T-helper 2 cell treated with Interferon-gamma antibody and Interleukin-4, amounts not matched to agents 100 ng/mL and 5 ng/mL, for 36 hours (primary cell): ENCODE measurements around the gene AXIN1. TPM values are rescaled to one million over a fixed set of nuclear protein-coding genes. Genes with fewer than 3 reads are reported as not detected.

ENCODE experiments used
- intact Hi-C: fragments of 100-400 bp; cut with micrococcal nuclease; formaldehyde crosslinking; loops from one replicate; pipeline ENCODE4 v1.15.1; 2023
- total RNA-seq: library from RNA; stranded (reverse); gene quantifications from 2 replicates; pipeline ENCODE4 v1.2.3, GENCODE V29; 2022

AXIN1 gene
- total RNA-seq, 1 donor from 2014 or later, result 31.1 TPM

GRCh38 chr16:370979-371514 is 18.5 kb upstream of the AXIN1 start:
- intact Hi-C loops, result loop anchor here (1.0 kb wide), 1 partner anchor 19 kb away; the partner anchor contains the start of gene AXIN1

DNA sequence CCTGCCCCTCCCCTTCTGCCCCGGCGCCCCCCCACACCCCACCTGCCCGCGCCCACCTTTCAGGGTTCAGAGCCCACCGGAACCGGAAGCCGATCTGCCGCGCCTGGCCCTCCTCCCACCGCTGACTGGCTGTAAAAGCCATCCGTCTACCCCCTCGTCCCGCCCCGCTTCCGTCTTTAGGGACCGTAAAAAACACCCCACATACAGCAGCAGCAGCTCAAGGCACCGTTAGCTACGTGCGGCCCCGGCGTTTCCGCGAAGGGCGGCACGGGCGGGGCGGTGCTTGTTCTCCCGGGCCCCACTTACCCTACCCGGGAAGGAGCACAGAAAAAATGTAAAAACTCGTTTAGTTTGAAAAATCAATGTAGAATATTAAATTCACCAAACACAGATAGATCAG is 17.9 kb upstream of the AXIN1 start, which contains the start of gene MRPL28:
MRPL28 (minus strand) TSS at position 96 of the 400 bp plus-strand sequence. CDS start 320 bp downstream, outside the sequence.
- intact Hi-C loops, result loop anchor here (1.0 kb wide), 1 partner anchor 18 kb away; the partner anchor contains the start of gene AXIN1

- intact Hi-C loops, result loop anchor here (1.0 kb wide), 1 partner anchor 18 kb away; the partner anchor contains the start of gene AXIN1
These were observed 17.4 kb upstream of the AXIN1 start for GRCh38 chr16:369866-370436.

GRCh38 chr16:369275-369865 is 16.8 kb upstream of the AXIN1 start:
- intact Hi-C loops, result no loop called here

- intact Hi-C loops, result no loop called here
These were observed 16.1 kb upstream of the AXIN1 start for GRCh38 chr16:368388-369158.

- intact Hi-C loops, result no loop called here
These were observed 14.9 kb upstream of the AXIN1 start for GRCh38 chr16:367333-367903.

- intact Hi-C loops, result no loop called here
These were observed 14.0 kb upstream of the AXIN1 start for GRCh38 chr16:366476-366875.

- intact Hi-C loops, result no loop called here
These were observed 12.3 kb upstream of the AXIN1 start for GRCh38 chr16:364595-365491.

- intact Hi-C loops, result no loop called here
These were observed 11.4 kb upstream of the AXIN1 start for GRCh38 chr16:363766-364490.

- intact Hi-C loops, result no loop called here
These were observed 10.7 kb upstream of the AXIN1 start for GRCh38 chr16:363110-363765.

- intact Hi-C loops, result loop anchor here (1.0 kb wide), 3 partner anchors 245 to 297 kb away; no protein-coding TSS in a partner anchor
These were observed 10.1 kb upstream of the AXIN1 start for GRCh38 chr16:362702-362999.

GRCh38 chr16:361872-362701 is 9.6 kb upstream of the AXIN1 start:
- intact Hi-C loops, result loop anchor here (1.0 kb wide), 3 partner anchors 245 to 297 kb away; no protein-coding TSS in a partner anchor

DNA sequence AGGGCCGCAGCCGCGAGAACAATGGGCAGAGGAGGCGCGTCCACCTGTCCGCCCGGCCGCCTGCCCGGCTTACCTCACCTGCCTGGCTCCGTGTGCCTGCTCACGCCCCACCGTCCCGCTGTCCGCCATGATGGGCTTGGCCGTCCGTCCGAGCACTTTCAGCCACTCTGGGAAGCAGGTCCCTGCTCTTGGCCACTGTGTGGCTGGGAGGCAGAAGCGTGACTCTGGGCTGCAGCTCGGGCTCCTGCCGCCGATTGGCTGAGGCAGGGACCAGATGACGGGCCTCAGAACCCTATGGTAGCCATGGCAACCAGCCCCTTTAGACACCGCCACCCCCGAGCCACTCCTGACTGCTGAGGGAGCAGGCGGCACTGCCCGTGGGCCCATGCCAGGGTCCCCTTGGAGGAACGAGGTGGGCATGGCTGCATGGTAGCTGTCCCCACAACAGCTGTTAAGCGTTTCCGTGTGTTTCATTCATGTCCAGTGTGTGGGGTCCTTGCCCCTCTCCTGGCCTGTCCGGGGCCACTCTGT is 8.9 kb upstream of the AXIN1 start:
- intact Hi-C loops, result no loop called here

DNA sequence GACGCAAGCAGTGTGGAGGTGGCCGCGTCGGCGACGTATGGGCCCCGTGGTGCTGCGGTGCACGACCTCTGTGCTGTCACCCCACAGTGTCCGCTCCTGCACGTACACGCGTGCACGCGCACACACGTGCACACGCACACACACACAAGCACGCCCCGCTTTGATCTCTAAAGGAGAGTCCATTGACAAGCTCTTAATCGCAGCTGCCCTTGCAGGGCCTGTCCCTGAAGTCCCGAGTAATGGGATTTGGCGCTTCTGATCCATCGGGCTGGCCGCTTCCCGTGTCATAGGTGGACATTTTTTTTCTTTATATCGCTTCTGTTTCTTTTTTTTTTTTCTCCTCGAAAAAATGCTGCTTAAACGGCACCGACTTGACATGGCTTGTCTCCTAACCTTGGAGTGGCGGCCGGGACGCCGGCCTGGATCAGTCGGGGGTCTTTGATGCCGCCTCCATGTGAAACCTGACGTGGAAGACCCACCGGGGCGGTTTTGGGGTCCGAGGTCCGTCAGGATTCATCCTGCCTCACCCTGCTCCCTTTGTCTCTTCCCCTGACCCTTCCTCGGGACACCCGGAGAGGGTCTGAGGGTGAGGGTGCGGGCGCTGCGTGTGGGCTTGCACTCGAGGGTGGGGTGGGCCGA is 8.3 kb upstream of the AXIN1 start:
- intact Hi-C loops, result no loop called here

GRCh38 chr16:359871-360697 is 7.6 kb upstream of the AXIN1 start:
- intact Hi-C loops, result no loop called here

- intact Hi-C loops, result no loop called here
These were observed 6.7 kb upstream of the AXIN1 start for GRCh38 chr16:359067-359763.
